NB4 (cell line): ENCODE measurements around the gene TBCA.

Experiments used
- CTCF ChIP-seq: IDR thresholded peaks from one replicate; pipeline ENCODE4 v1.5.1; 2012; ENCODE audit warnings: low read depth, low read length
- MAX ChIP-seq: IDR thresholded peaks from 2 replicates; pipeline ENCODE4 v1.6.1; 2011; ENCODE audit warnings: low read depth, low read length
- MYC ChIP-seq: IDR thresholded peaks from 2 replicates; pipeline ENCODE4 v1.6.1; 2011; ENCODE audit warnings: low read depth, low read length
- POLR2A ChIP-seq: IDR thresholded peaks from 2 replicates; pipeline ENCODE4 v1.6.1; 2011; ENCODE audit warnings: mild to moderate bottlenecking; ENCODE audit not compliant: insufficient read length; ENCODE audit errors: extremely low read depth

- TF ChIP-seq CTCF (no peak), POLR2A (no peak), MAX (no peak), MYC (no peak)
Observed at GRCh38 chr5:77777281-77777892, 1.2 kb upstream of the TBCA start.
